Body of pancreas (tissue), 4 donors: ENCODE measurements around the gene CCSAP. TPM values are rescaled to one million over a fixed set of nuclear protein-coding genes. Genes with fewer than 3 reads are reported as not detected.

Experiments used
- ATAC-seq: fragments of 150-250 bp; one replicate; pipeline ENCODE4 v1.9.1; 2016
- DNase-seq, 4 donors: peaks; one replicate each; pipeline ENCODE4 v3.0.0-alpha.2; 2019
- H3K27ac ChIP-seq, 4 donors: fragments of 200-600 bp; sonication (generic); 1 replicate in 3 of 4; 2 replicates in 1 of 4; pipeline versions ENCODE4 v1.5.1 to v1.6.1; 2016 to 2019; ENCODE audit warnings: mild to moderate bottlenecking in 1 of 4, mixed read lengths in 1 of 4, moderate library complexity in 1 of 4
- H3K27me3 ChIP-seq, 2 donors: fragments of 200-600 bp; sonication (generic); one replicate each; pipeline ENCODE4 v1.6.0; 2016; ENCODE audit warnings: mild to moderate bottlenecking in 1 of 2
- H3K36me3 ChIP-seq, 2 donors: fragments of 200-600 bp; sonication (generic); replicated peaks in 1 of 2; 2 replicates each; pipeline ENCODE4 v1.5.1; 2016; ENCODE audit warnings: low read depth in 2 of 2; ENCODE audit not compliant: insufficient read depth in 1 of 2
- H3K4me1 ChIP-seq: fragments of 200-600 bp; sonication (generic); one replicate; pipeline ENCODE4 v1.6.0; 2016
- H3K4me3 ChIP-seq, 2 donors: fragments of 200-600 bp; sonication (generic); 1 replicate in 1 of 2; 2 replicates in 1 of 2; pipeline ENCODE4 v1.5.1; 2016 to 2019
- H3K9me3 ChIP-seq, 3 donors: fragments of 200-600 bp; sonication (generic); 1 replicate in 2 of 3; 2 replicates in 1 of 3; pipeline ENCODE4 v1.5.1; 2016
- CTCF ChIP-seq, 7 experiments: fragments of 450-650 bp in 4 of 7; fragments of 200-600 bp in 3 of 7; sonication (generic) in 3 of 7; IDR thresholded peaks; one replicate each; pipeline ENCODE4 v1.5.1; 2016 to 2019; ENCODE audit warnings: antibody characterized with exemption in 7 of 7
- POLR2A ChIP-seq, 3 donors: fragments of 450-650 bp; IDR thresholded peaks; one replicate each; pipeline ENCODE4 v1.6.1; 2016; ENCODE audit warnings: antibody characterized with exemption in 3 of 3, mild to moderate bottlenecking in 2 of 3
- WGBS, 2 donors: methylation state at CpG; one replicate each; pipeline ENCODE4 v1.1.5; 2017; 5-methylcytosine and 5-hydroxymethylcytosine counted together
- intact Hi-C: fragments of 100-400 bp; cut with DNase I; formaldehyde crosslinking; loops from one replicate; pipeline ENCODE4 v1.15.1; 2023
- small RNA-seq: library from RNA; depleted of rRNA; stranded (forward); fragments of <200 nt; gene quantifications from one replicate; pipeline ENCODE3, GENCODE V24; 2016
- total RNA-seq, 2 donors: library from RNA; depleted of rRNA; stranded (reverse); fragments of >200 nt; gene quantifications; one replicate each; pipeline ENCODE4 v1.1.0, GENCODE V29; 2016

CCSAP gene
- total RNA-seq, 2 donors from 2014 or later = 1.6 to 2.0 TPM

GRCh38 chr1:229272164-229273158, 70.4 kb downstream of the CCSAP start:
- TF ChIP-seq CTCF (IDR thresholded peaks at IDR 0.05) = no peak
- TF ChIP-seq POLR2A (IDR thresholded peaks at IDR 0.05) = no peak
- Histone ChIP-seq H3K27me3 (no peaks in the 10 kb centered on the region), H3K36me3 (no peaks in the 10 kb centered on the region), H3K4me3 (peak overlapping the region; percentile 13 to 32), H3K4me1 (peaks cover 60% of the 10 kb centered on the region), H3K9me3 (no peaks in the 10 kb centered on the region), H3K27ac (peak overlapping the region; percentile 28 to 96 (median 93))
- intact Hi-C loops = no loop called here
- WGBS, 2 donors = 34% methylated on average over 11 of the region's 11 CpGs
- no peak for ATAC-seq
- DNase-seq = peak in 1 of 4 donors; percentile 20

GRCh38 chr1:229271448-229272159, 71.2 kb downstream of the CCSAP start:
- Histone ChIP-seq H3K27ac (peak overlapping the region; percentile 92 to 96 (median 94)), H3K4me3 (peak overlapping the region; percentile 13 to 32), H3K27me3 (no peaks in the 10 kb centered on the region), H3K9me3 (no peaks in the 10 kb centered on the region), H3K4me1 (peaks cover 57% of the 10 kb centered on the region), H3K36me3 (no peaks in the 10 kb centered on the region)
- intact Hi-C loops = no loop called here
- TF ChIP-seq CTCF (IDR thresholded peaks at IDR 0.05) = peak in 1 of 7 experiments; percentile 6
- no peak for TF ChIP-seq POLR2A (IDR thresholded peaks at IDR 0.05)
- ATAC-seq (peak; percentile 7), DNase-seq (peak in 3 of 4 donors; percentile 27 to 54 (median 32))
- 2 to 3% methylated on average over 19 to 30 of the region's 32 CpGs for WGBS, 2 donors

Small RNA genes lying within 50 kb of the gene (small RNA-seq; reads per million reads assigned to genes)
- not detected for gene RNU6-180P

Other genes starting within 250 kb of the CCSAP start
- gene RAB4A, start 71.9 kb downstream of the CCSAP start, total RNA-seq = 10 to 100 TPM; 12.5 to 69.0 TPM
- 1 to 10 TPM in 1 of 2 donors, not detected in 1; 7.6 TPM for gene ACTA1, start 91.0 kb upstream of the CCSAP start, total RNA-seq
- 10 to 100 TPM; 13.5 to 16.3 TPM for gene NUP133, start 165.3 kb upstream of the CCSAP start, total RNA-seq
- gene ABCB10, start 215.7 kb upstream of the CCSAP start, total RNA-seq = 10 to 100 TPM in 1 of 2 donors, 1 to 10 TPM in 1; 7.8 to 15.2 TPM